Measurements from ENCODE around the gene INSL3.
"Not testable (repeated sequence)": the region's sequence is repeated elsewhere in the genome, so short reads cannot be mapped to it uniquely, and the experiment has no call there.

INSL3 gene

GRCh38 chr19:17784201-17785008 is 36.9 kb downstream of the INSL3 start:
- Histone ChIP-seq H3K27ac (ENCODE audit: poor library complexity, severe bottlenecking) (no peak overlapping the region), H3K4me1 (ENCODE audit: insufficient read depth, poor library complexity, severe bottlenecking) (no peaks in the 10 kb centered on the region), H3K4me3 (ENCODE audit: severe bottlenecking) (no peak overlapping the region), H3K27me3 (ENCODE audit: insufficient read depth, poor library complexity, severe bottlenecking) (no peaks in the 10 kb centered on the region), H3K9me3 (ENCODE audit: severe bottlenecking) (no peaks in the 10 kb centered on the region), H3K36me3 (ENCODE audit: low read depth) (no peaks in the 10 kb centered on the region)
- DNase-seq (ENCODE audit: low spot score) (no peak), ATAC-seq (ENCODE audit: low read depth) (peak; percentile 11; the same call in 1 of the 3 replicates)
- TF ChIP-seq CTCF (IDR thresholded peaks at IDR 0.05; ENCODE audit: poor library complexity, severe bottlenecking) = peak; percentile 77

- not testable (repeated sequence) for ATAC-seq (ENCODE audit: low read depth); H3K9me3 ChIP-seq (ENCODE audit: severe bottlenecking); H3K4me1 ChIP-seq (ENCODE audit: insufficient read depth, poor library complexity, severe bottlenecking); H3K36me3 ChIP-seq (ENCODE audit: low read depth); H3K4me3 ChIP-seq (ENCODE audit: severe bottlenecking); H3K27ac ChIP-seq (ENCODE audit: poor library complexity, severe bottlenecking); DNase-seq (ENCODE audit: low spot score); H3K27me3 ChIP-seq (ENCODE audit: insufficient read depth, poor library complexity, severe bottlenecking)
Measured at GRCh38 chr19:17783721-17784120, 37.6 kb downstream of the INSL3 start.

GRCh38 chr19:17780781-17781180 is 40.5 kb downstream of the INSL3 start:
- ATAC-seq (ENCODE audit: low read depth) (no peak), DNase-seq (ENCODE audit: low spot score) (no peak)
- Histone ChIP-seq H3K27me3 (ENCODE audit: insufficient read depth, poor library complexity, severe bottlenecking) (no peaks in the 10 kb centered on the region), H3K4me1 (ENCODE audit: insufficient read depth, poor library complexity, severe bottlenecking) (no peaks in the 10 kb centered on the region), H3K4me3 (ENCODE audit: severe bottlenecking) (no peak overlapping the region), H3K27ac (ENCODE audit: poor library complexity, severe bottlenecking) (no peak overlapping the region), H3K9me3 (ENCODE audit: severe bottlenecking) (no peaks in the 10 kb centered on the region), H3K36me3 (ENCODE audit: low read depth) (no peaks in the 10 kb centered on the region)
- no peak for TF ChIP-seq CTCF (IDR thresholded peaks at IDR 0.05; ENCODE audit: poor library complexity, severe bottlenecking)

- H3K9me3 ChIP-seq (ENCODE audit: severe bottlenecking) = no peaks in the 10 kb centered on the region
- no peaks in the 10 kb centered on the region for H3K36me3 ChIP-seq (ENCODE audit: low read depth)
- peak; percentile 8 for ATAC-seq (ENCODE audit: low read depth)
Measured at GRCh38 chr19:17778968-17779929, 42.1 kb downstream of the INSL3 start.

More at GRCh38 chr19:17778968-17779929, 42.1 kb downstream of the INSL3 start:
- TF ChIP-seq CTCF (IDR thresholded peaks at IDR 0.05; ENCODE audit: poor library complexity, severe bottlenecking) = no peak
- H3K27ac ChIP-seq (ENCODE audit: poor library complexity, severe bottlenecking) = peak overlapping the region; percentile 12
- no peak for DNase-seq (ENCODE audit: low spot score)
- peak overlapping the region; percentile 33 for H3K4me3 ChIP-seq (ENCODE audit: severe bottlenecking)
- H3K27me3 ChIP-seq (ENCODE audit: insufficient read depth, poor library complexity, severe bottlenecking) = no peaks in the 10 kb centered on the region
- H3K4me1 ChIP-seq (ENCODE audit: insufficient read depth, poor library complexity, severe bottlenecking) = no peaks in the 10 kb centered on the region
